HAP-1 (cell line): ENCODE data around the gene MIOS.
"Not testable (repeated sequence)": the region's sequence is repeated elsewhere in the genome, so short reads cannot be mapped to it uniquely, and the experiment has no call there.

Source experiments
- DNase-seq, 2 experiments: peaks; one replicate each; pipeline ENCODE4 v3.0.0-alpha.2; 2016 to 2020; ENCODE audit warnings: low spot score in 2 of 2
- H3K27me3 ChIP-seq: fragments of 250-450 bp; sonication (Bioruptor Pico); 2 replicates; pipeline ENCODE4 v1.5.1; 2020; ENCODE audit warnings: low read depth, mild to moderate bottlenecking, moderate library complexity
- H3K36me3 ChIP-seq: fragments of 250-450 bp; sonication (Bioruptor Pico); replicated peaks from 2 replicates; pipeline ENCODE4 v1.5.1; 2020; ENCODE audit warnings: mild to moderate bottlenecking
- H3K4me1 ChIP-seq: fragments of 250-450 bp; sonication (Bioruptor Pico); 2 replicates; pipeline ENCODE4 v1.5.1; 2020; ENCODE audit warnings: mild to moderate bottlenecking
- H3K4me3 ChIP-seq: fragments of 250-450 bp; sonication (Bioruptor Pico); 2 replicates; pipeline ENCODE4 v1.5.1; 2020; ENCODE audit warnings: mild to moderate bottlenecking, moderate library complexity
- H3K9me3 ChIP-seq: fragments of 250-450 bp; sonication (Bioruptor Pico); 2 replicates; pipeline ENCODE4 v1.5.1; 2020; ENCODE audit warnings: mild to moderate bottlenecking, moderate library complexity
- in situ Hi-C: fragments of 300-500 bp; cut with MboI; formaldehyde crosslinking; loops from 3 replicates; pipeline ENCODE4 v1.14.3; 2020; ENCODE audit warnings: low sequenced_read_pairs, inconsistent platforms, mixed read lengths

The MIOS gene

DNA sequence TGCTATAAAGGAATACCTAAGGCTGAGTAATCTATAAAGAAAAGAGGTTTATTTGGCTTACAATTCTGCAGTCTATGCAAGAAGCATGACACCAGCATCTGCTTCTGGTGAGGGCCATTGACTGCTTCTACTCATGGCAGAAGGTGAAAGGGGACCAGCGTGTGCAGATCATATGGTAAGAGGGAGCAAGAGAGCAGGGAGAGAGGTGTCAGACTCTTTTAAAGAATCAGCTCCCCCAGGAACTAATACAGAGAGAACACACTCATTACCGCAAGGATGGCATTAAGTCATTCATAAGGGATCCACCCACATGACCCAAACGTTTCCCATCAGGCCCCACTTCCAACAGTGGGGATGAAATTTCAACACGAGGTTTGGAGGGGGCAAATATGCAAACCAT is 27.5 kb upstream of the MIOS start:
- in situ Hi-C loops: no loop called here
- DNase-seq: no peak
- Histone ChIP-seq H3K9me3 (no peaks in the 10 kb centered on the region), H3K36me3 (no peaks in the 10 kb centered on the region), H3K4me3 (no peak overlapping the region), H3K4me1 (no peaks in the 10 kb centered on the region), H3K27me3 (peaks cover 16% of the 10 kb centered on the region)

DNA sequence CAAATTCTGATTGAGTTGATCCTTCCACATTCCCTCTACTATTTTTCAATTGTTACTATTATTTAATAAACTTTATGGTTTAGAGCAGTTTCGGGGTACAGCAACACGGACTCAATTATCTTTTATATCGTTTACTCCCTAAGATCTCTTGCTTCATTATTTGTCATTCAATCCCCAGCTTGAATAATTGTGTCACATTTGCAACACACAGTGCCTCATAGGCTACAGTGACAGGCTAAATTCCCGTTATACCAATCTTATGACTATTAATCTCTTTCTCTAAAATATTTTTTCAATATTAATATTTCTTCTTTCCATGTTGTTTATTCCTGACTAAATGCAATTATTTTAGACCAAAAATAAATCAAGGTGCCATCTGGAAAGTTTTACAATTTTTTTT is 27.0 kb upstream of the MIOS start:
- in situ Hi-C loops: no loop called here

DNA sequence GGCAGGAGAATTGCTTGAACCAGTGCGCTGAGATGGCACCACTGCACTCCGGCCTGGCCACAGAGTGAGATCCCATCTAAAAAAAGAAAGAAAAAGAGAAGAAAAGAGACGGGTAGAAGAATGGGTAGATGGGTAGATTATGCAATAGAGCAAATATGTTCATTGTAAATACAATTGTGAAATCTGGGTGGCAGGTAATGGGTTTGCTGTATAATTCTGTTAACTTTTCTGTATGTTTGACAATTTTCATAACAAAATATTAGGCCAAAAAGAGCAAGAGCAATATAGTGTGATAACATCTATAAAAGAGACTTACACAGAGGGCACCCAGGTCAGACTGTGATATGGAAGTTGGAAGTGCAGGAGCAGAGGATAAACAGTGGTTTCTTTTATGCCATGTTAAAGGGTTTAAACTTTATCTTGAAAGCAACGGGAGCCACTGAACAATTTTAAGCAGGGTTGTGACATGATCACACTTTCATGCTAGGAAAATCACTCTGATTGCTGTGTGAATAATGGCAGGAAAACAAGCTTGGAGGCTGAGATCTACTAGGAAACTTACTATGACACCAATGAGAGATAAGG is 24.3 kb upstream of the MIOS start:
- no peaks in the 10 kb centered on the region for H3K36me3 ChIP-seq
- in situ Hi-C loops: no loop called here
- H3K9me3 ChIP-seq: no peaks in the 10 kb centered on the region
- H3K4me1 ChIP-seq: no peaks in the 10 kb centered on the region
- DNase-seq: no peak
- H3K4me3 ChIP-seq: no peak overlapping the region
- peaks cover 9% of the 10 kb centered on the region for H3K27me3 ChIP-seq

More for the DNA sequence above, 27.0 kb upstream of the MIOS start:
- Histone ChIP-seq H3K4me1 (no peaks in the 10 kb centered on the region), H3K27me3 (peaks cover 10% of the 10 kb centered on the region), H3K4me3 (no peak overlapping the region), H3K9me3 (no peaks in the 10 kb centered on the region), H3K36me3 (no peaks in the 10 kb centered on the region)
- no peak for DNase-seq

DNA sequence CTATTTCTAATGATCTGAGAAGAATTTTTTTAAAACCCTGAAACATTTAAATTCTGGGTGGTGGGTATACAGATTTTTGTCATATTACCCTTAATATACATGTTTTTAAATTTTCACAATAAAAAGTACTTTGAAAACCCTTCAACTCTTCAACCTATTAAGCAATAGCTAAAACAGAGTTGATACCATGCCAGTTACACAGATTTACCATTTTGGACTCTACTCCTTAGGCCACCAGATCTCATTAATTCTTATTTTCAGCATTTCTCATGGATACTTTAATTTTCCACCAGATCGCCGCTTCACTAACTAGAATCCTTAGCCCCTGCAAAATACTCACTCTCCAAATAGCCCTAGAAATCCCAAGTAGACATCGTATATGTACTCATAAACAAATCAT is 18.3 kb upstream of the MIOS start:
- Histone ChIP-seq H3K36me3 (no peaks in the 10 kb centered on the region), H3K27me3 (no peaks in the 10 kb centered on the region), H3K4me3 (no peak overlapping the region), H3K4me1 (no peaks in the 10 kb centered on the region; the same call in 1 of the 2 replicates), H3K9me3 (no peaks in the 10 kb centered on the region)
- in situ Hi-C loops: no loop called here
- no peak for DNase-seq

DNA sequence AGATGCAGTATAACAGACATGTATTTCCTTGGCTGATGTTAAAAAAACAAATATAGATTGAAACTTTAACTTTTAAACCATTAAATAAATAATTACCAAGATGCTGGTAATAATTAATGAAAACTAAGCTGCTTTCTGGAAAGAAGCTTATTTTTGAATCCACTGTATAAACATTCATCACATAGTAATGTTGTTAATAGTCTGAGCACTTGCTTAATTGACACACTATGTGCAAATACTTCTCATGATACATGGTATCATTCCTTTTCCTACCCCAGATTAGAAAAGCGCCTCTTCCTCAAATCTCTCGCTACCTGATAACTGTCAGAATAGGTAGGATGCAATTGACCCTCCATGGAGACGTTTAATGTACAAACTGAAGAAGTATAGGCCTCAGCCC is 16.0 kb upstream of the MIOS start:
- DNase-seq: no peak
- Histone ChIP-seq H3K27me3 (no peaks in the 10 kb centered on the region), H3K9me3 (no peaks in the 10 kb centered on the region), H3K4me1 (peaks cover 16% of the 10 kb centered on the region), H3K36me3 (no peaks in the 10 kb centered on the region), H3K4me3 (no peak overlapping the region)
- in situ Hi-C loops: no loop called here

DNA sequence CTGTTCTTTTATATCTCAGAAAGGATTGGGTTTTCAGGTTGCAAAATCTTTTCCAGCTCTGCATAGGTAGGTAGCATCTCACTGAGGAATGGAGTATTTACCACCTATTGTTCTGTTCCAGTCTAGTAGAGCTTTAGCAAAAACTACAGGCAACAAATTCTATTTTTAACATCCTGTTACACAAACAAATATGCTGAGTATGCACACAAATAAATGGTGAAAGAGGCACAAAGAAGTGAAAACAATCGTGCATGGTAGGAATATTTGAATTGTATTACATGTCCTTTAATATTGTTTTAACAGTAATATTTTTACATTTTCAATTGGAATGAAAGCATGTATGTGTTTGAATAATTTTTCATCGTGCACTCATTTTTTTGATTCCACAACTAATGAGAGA is 14.5 kb upstream of the MIOS start:
- no peak overlapping the region for H3K4me3 ChIP-seq
- peaks cover 16% of the 10 kb centered on the region for H3K4me1 ChIP-seq
- in situ Hi-C loops: no loop called here
- no peak for DNase-seq
- H3K27me3 ChIP-seq: no peaks in the 10 kb centered on the region
- no peaks in the 10 kb centered on the region for H3K36me3 ChIP-seq
- H3K9me3 ChIP-seq: no peaks in the 10 kb centered on the region

DNA sequence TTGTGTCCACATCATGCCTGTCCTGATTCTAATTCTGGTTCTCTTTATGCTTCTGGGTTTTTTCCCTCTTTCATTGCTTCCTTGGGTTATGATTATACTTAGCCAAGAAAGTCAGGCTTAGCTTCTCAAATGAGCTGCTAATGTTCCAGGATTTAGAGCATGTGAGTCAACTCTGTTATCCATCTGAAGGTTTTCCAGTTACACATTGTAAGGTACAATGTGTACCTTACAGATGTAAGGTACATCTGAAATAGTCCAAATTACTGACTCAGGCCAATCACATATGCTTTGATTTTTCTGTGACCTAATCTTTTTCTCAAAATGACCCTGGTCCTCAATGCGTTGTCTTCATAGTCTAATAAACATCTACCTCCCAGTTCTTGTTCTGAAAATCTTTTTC is 13.3 kb upstream of the MIOS start:
- no peaks in the 10 kb centered on the region for H3K36me3 ChIP-seq
- H3K27me3 ChIP-seq: no peaks in the 10 kb centered on the region
- in situ Hi-C loops: no loop called here
- no peak for DNase-seq
- peaks cover 16% of the 10 kb centered on the region for H3K4me1 ChIP-seq
- H3K4me3 ChIP-seq: no peak overlapping the region
- no peaks in the 10 kb centered on the region for H3K9me3 ChIP-seq

DNA sequence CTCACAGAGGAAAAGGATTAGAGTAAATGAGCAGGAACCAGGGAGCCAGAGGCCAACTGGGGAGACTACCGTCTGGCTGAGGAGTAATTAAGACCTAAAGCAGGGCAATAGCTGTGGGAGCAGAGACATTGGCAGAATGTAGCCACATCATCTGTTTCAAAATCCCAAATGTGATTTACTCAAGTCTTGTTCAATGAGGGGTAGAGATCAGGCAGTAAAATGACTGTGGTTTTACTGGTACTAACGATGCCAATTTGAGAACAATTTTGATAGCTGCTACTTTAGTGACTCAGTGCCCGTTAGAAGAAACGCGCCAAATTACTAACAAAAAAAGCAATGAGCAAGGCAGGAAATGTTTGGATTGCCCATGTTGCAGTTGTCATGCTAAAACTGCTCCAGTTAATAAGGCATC is 12.7 kb upstream of the MIOS start:
- peaks cover 16% of the 10 kb centered on the region for H3K4me1 ChIP-seq
- H3K27me3 ChIP-seq: no peaks in the 10 kb centered on the region
- H3K9me3 ChIP-seq: no peaks in the 10 kb centered on the region
- DNase-seq: no peak
- no peak overlapping the region for H3K4me3 ChIP-seq
- no peaks in the 10 kb centered on the region for H3K36me3 ChIP-seq
- in situ Hi-C loops: no loop called here

DNA sequence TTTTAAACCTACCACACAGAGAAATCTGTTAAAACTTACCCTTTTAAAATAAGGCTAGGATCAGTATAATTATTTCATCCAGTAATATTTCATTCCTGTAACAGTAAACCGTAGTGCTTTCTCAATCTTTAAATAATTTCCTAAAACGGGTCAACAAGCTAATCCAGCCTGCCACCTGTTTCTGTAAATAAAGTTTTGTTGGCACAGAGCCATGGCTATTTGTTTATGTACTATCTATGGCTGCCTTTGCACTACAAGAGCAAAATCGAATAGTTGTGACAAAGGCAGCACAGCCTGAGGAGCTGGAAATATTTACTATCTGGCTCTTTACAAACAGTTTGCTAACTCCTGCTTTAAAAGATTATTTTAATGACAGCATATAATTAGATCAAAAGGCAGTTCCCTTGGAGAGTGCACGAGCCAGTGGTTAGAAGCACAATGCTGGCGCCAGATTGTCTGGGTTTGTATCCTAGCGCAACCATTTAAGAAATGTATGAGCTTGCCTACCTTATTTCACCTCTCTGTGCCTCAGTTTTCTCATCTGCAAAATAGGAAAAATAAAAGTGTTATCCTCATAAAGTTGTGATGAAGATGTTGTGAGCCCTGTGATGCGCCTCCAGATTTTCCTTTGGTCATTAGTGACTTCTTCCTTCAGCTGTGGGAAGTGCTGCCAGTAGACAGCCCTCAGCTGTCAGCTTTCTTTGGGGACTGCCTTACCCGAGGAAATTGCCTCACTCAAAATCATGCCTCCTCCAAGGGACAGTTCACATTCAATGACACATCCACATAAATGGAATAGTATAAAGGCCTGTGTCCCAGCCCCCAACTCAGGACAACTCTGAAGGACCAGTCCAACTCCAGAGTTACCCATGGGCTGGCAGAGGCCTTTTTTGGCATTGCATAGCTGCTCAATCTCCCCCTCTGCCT is 11.8 kb upstream of the MIOS start:
- Histone ChIP-seq H3K9me3 (0 out of 2 replicates have a peak, but pooled peaks cover 3% of the 10 kb centered on the region), H3K27me3 (no peaks in the 10 kb centered on the region), H3K36me3 (no peaks in the 10 kb centered on the region), H3K4me1 (peaks cover 16% of the 10 kb centered on the region), H3K4me3 (no peak overlapping the region)
- in situ Hi-C loops: no loop called here
- DNase-seq: peak; percentile 72 to 85

DNA sequence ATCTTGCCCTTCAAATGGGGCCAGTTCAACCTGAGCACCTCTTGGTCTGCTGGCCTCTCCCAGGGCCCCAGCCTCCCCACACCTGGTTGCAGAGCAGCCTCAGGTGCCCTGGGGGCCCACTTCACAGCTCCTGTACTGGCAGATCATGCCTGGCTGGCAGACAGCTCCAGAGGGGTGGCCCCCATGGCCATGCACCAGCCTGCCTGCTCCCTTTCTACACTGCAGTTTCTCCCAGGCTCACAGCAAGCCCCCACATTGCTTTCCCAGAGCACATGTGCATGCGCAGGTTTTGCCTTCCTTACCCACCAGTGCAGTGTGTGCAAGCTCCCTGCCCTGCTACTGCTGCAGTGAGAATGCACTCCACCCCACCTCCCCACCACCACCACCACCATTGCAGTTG is 9.8 kb upstream of the MIOS start:
- in situ Hi-C loops: no loop called here
- 0 out of 2 replicates have a peak, but pooled peaks cover 3% of the 10 kb centered on the region for H3K9me3 ChIP-seq
- DNase-seq: no peak

DNA sequence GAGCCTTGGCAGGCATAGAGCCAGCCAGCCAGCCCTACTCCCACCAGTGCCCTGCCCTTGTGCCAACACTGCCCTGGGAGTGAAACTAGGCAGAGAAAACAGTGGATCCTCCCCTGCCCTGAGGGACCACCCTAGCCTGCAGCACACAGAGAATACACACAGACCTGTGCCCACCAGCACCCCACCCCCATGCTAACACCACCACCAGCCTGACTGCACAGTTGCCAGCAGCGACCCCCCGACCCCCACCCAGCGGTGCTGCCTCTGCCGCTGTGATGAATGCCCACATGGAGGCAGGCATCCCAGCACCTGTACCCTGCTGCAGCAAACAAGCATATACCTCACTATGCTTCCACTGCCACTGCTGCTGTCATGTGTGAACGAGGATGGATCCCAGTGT is 9.4 kb upstream of the MIOS start:
- no peak for DNase-seq
- H3K4me3 ChIP-seq: no peak overlapping the region
- in situ Hi-C loops: no loop called here
- H3K27me3 ChIP-seq: no peaks in the 10 kb centered on the region
- 0 out of 2 replicates have a peak, but pooled peaks cover 3% of the 10 kb centered on the region for H3K9me3 ChIP-seq
- peaks cover 16% of the 10 kb centered on the region for H3K4me1 ChIP-seq
- no peaks in the 10 kb centered on the region for H3K36me3 ChIP-seq

More for the DNA sequence above, 9.8 kb upstream of the MIOS start:
- H3K36me3 ChIP-seq: no peaks in the 10 kb centered on the region
- peaks cover 16% of the 10 kb centered on the region for H3K4me1 ChIP-seq
- H3K4me3 ChIP-seq: no peak overlapping the region
- H3K27me3 ChIP-seq: no peaks in the 10 kb centered on the region

DNA sequence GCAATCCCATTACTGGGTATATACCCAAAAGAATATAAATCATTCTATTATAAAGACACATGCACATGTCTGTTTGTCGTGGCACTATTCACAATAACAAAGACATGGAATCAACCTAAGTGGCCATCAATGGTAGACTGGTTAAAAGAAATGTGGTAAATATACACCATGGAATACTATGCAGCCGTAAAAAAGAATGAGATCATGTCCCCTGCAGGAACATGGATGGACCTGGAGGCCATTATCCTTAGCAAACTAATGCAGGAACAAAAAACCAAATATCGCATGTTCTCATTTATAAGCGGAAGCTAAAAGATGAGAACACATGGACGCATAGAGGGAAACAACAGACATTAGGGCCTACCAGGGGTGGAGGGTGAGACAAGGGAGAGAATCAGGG is 5.1 kb upstream of the MIOS start:
- in situ Hi-C loops, H3K9me3 ChIP-seq: not testable (repeated sequence)

DNA sequence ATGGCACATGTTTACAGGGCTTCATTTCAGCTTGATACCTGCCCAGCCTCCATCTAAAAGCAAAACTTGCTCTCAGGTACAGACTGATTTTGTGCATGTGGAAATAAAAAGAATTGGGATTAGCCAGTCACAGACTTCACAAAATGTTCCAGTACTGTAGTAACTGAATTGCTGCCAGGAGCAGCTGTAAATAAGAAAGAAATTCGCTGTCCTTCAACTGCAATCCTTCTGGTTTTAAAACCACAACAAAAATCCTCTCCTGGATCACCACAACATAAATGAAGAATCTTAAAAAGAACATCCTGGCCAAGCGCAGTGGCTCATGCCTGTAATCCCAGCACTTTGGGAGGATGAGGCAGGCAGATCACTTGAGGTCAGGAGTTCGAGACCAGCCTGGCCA is 3.9 kb upstream of the MIOS start:
- Histone ChIP-seq H3K4me3 (no peak overlapping the region), H3K36me3 (no peaks in the 10 kb centered on the region), H3K4me1 (no peaks in the 10 kb centered on the region; the same call in 1 of the 2 replicates), H3K9me3 (0 out of 2 replicates have a peak, but pooled peaks cover 3% of the 10 kb centered on the region), H3K27me3 (no peaks in the 10 kb centered on the region)
- in situ Hi-C loops: no loop called here
- DNase-seq: no peak

More for the DNA sequence above, 5.1 kb upstream of the MIOS start:
- not testable (repeated sequence) for H3K4me1 ChIP-seq, H3K27me3 ChIP-seq, H3K36me3 ChIP-seq, DNase-seq, H3K4me3 ChIP-seq

DNA sequence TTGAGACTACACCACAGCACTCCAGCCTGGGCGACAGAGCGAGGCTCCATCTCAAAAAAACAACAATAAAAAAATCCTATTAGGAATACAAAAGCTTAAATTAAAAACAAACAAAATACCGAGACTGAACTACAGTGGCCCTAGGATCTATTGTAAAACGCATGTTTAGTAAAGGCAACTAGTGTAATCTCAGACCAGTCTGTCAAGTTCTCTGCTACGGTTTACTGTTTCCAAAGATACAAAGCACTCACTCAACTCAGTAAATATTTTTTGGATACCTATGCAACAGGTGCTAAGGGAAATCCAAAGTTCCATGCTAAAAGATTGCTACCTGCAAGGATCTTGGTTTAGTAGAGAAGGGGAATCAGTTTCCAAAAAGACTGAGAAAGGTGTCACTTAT is 3.4 kb upstream of the MIOS start:
- no peaks in the 10 kb centered on the region; the same call in 1 of the 2 replicates for H3K4me1 ChIP-seq
- DNase-seq: no peak
- in situ Hi-C loops: no loop called here

More for the DNA sequence above, 3.4 kb upstream of the MIOS start:
- 0 out of 2 replicates have a peak, but pooled peaks cover 3% of the 10 kb centered on the region for H3K9me3 ChIP-seq
- no peaks in the 10 kb centered on the region for H3K27me3 ChIP-seq
- no peak overlapping the region for H3K4me3 ChIP-seq
- H3K36me3 ChIP-seq: no peaks in the 10 kb centered on the region
